ENCODE measurements around the gene RPL5.

RPL5 gene

GRCh38 chr1:92858564-92859399, 26.9 kb downstream of the RPL5 start:
- peak in 1 of 2 experiments; percentile 40 for DNase-seq

GRCh38 chr1:92859400-92860039, 27.7 kb downstream of the RPL5 start:
- no peak for DNase-seq

- DNase-seq, result no peak
These were observed 30.8 kb downstream of the RPL5 start for GRCh38 chr1:92862605-92863004.

- no peak for DNase-seq
These were observed 32.3 kb downstream of the RPL5 start for GRCh38 chr1:92864131-92864530.

GRCh38 chr1:92870591-92870990, 38.8 kb downstream of the RPL5 start:
- no peak for DNase-seq

- DNase-seq, result no peak
These were observed 40.9 kb downstream of the RPL5 start for GRCh38 chr1:92872719-92873118.

- DNase-seq, result no peak
These were observed 43.1 kb downstream of the RPL5 start for GRCh38 chr1:92874987-92875386.

- DNase-seq, result no peak
These were observed 44.5 kb downstream of the RPL5 start for GRCh38 chr1:92876351-92876750.

GRCh38 chr1:92877081-92877711, 45.4 kb downstream of the RPL5 start:
- DNase-seq, result no peak

GRCh38 chr1:92877792-92878191, 46.0 kb downstream of the RPL5 start:
- DNase-seq, result no peak

GRCh38 chr1:92879316-92879968, 47.6 kb downstream of the RPL5 start:
- no peak for DNase-seq

- no peak for DNase-seq
These were observed 49.6 kb downstream of the RPL5 start for GRCh38 chr1:92881391-92881790.

GRCh38 chr1:92882819-92883218, 51.0 kb downstream of the RPL5 start:
- peak in 1 of 2 experiments; percentile 40 for DNase-seq

GRCh38 chr1:92883297-92883696, 51.5 kb downstream of the RPL5 start:
- no peak for DNase-seq

- DNase-seq, result no peak
These were observed 52.4 kb downstream of the RPL5 start for GRCh38 chr1:92884195-92884594.

GRCh38 chr1:92886886-92887419, 55.1 kb downstream of the RPL5 start:
- DNase-seq, result no peak

GRCh38 chr1:92887465-92887864, 55.6 kb downstream of the RPL5 start:
- DNase-seq, result no peak
